Measurements from ENCODE around the gene ALDH1A2.

DNA sequence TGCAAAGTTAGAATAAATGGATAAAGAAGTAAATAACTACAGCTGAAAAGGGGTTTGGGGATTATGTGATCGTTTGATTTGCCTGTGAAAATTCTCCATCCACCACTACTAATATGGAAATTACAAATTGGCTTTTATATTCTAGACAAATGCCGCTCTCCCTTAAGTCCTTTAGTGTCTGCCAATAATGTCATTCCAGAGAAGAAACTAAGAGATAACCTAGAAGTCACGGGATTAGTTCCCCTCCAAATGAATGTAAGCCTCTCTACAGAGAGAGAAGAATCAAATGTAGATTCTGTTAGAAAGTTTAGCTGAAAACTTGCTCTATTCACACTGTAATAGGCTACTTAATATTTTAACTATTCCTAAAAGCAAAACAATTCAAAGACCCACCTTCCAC is 92.0 kb downstream of the ALDH1A2 start:
- TF ChIP-seq CTCF (IDR thresholded peaks at IDR 0.05; ENCODE audit: poor library complexity, severe bottlenecking) (no peak), EZH2 (IDR thresholded peaks at IDR 0.05; ENCODE audit: borderline replicate concordance, insufficient read depth, low read length, poor library complexity, severe bottlenecking) (no peak), EP300 (conservative IDR thresholded peaks at IDR 0.05; ENCODE audit: poor library complexity, severe bottlenecking) (no peak), POLR2AphosphoS5 (IDR thresholded peaks at IDR 0.05) (no peak)

Measured in neural cell (in vitro differentiated cells).